GM13977 (cell line): ENCODE data around the gene CREB3L2.

Experiments used
- DNase-seq: peaks from one replicate; pipeline ENCODE4 v3.0.0; 2012; ENCODE audit warnings: low spot score
- CTCF ChIP-seq: IDR thresholded peaks from 2 replicates; pipeline ENCODE4 v1.5.1; 2012; ENCODE audit warnings: mild to moderate bottlenecking, control low read depth; ENCODE audit not compliant: insufficient read depth; ENCODE audit errors: extremely low read depth, missing control alignments
- in situ Hi-C: fragments of 300-500 bp; cut with MboI; formaldehyde crosslinking; loops from one replicate; pipeline ENCODE4 v1.12.0; 2022; ENCODE audit warnings: low sequenced_read_pairs, low pct_unique_long_range_greater_than_20kb, mixed read lengths, inconsistent platforms; ENCODE audit not compliant: unreplicated experiment

Gene CREB3L2

GRCh38 chr7:137853053-137853452 is 148.8 kb downstream of the CREB3L2 start:
- no peak for TF ChIP-seq CTCF
- DNase-seq: no peak
- in situ Hi-C loops: no loop called here

- no peak for DNase-seq
- in situ Hi-C loops: no loop called here
- TF ChIP-seq CTCF: no peak
Observed at GRCh38 chr7:137852108-137852507, 149.8 kb downstream of the CREB3L2 start.

GRCh38 chr7:137850972-137851945 is 150.6 kb downstream of the CREB3L2 start:
- in situ Hi-C loops: no loop called here
- TF ChIP-seq CTCF: no peak
- no peak for DNase-seq

GRCh38 chr7:137850571-137850970 is 151.3 kb downstream of the CREB3L2 start:
- in situ Hi-C loops: no loop called here
- no peak for TF ChIP-seq CTCF
- no peak for DNase-seq

- DNase-seq: no peak
- in situ Hi-C loops: no loop called here
- TF ChIP-seq CTCF: no peak
Observed at GRCh38 chr7:137848095-137848494, 153.8 kb downstream of the CREB3L2 start.

- peak; percentile 48 for DNase-seq
- in situ Hi-C loops: no loop called here
- no peak for TF ChIP-seq CTCF
Observed at GRCh38 chr7:137847568-137848050, 154.3 kb downstream of the CREB3L2 start.
